ENCODE data around the gene XPO4.
A peak's percentile ranks its signal among the peaks of the same experiment; 100 is the strongest.

The XPO4 gene

DNA sequence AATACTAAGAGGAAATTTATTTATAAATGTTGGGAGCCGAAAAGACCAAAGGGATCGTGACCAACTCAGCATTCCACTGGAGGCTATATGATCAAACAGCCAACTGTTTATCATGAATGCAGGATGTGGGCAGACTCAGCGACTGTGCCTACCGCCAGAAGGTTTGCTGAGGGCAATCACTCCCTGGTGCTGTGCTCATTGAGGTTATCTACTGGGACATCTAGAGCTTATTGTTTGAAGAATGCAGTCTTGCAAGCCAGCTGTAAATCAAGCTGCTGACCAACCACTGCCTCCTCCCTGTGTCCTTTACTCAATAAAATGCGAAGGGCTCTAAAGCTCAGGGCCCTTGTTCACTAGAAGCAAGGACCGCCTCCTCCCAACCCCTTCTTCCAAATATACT lies 8.5 kb upstream of the XPO4 start:
- TF ChIP-seq, protein P1, sequence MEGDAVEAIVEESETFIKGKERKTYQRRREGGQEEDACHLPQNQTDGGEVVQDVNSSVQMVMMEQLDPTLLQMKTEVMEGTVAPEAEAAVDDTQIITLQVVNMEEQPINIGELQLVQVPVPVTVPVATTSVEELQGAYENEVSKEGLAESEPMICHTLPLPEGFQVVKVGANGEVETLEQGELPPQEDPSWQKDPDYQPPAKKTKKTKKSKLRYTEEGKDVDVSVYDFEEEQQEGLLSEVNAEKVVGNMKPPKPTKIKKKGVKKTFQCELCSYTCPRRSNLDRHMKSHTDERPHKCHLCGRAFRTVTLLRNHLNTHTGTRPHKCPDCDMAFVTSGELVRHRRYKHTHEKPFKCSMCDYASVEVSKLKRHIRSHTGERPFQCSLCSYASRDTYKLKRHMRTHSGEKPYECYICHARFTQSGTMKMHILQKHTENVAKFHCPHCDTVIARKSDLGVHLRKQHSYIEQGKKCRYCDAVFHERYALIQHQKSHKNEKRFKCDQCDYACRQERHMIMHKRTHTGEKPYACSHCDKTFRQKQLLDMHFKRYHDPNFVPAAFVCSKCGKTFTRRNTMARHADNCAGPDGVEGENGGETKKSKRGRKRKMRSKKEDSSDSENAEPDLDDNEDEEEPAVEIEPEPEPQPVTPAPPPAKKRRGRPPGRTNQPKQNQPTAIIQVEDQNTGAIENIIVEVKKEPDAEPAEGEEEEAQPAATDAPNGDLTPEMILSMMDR (IDR thresholded peaks at IDR 0.05; ENCODE audit: borderline replicate concordance, control extremely low read depth, extremely low read depth, insufficient read depth, missing control alignments) = no peak

DNA sequence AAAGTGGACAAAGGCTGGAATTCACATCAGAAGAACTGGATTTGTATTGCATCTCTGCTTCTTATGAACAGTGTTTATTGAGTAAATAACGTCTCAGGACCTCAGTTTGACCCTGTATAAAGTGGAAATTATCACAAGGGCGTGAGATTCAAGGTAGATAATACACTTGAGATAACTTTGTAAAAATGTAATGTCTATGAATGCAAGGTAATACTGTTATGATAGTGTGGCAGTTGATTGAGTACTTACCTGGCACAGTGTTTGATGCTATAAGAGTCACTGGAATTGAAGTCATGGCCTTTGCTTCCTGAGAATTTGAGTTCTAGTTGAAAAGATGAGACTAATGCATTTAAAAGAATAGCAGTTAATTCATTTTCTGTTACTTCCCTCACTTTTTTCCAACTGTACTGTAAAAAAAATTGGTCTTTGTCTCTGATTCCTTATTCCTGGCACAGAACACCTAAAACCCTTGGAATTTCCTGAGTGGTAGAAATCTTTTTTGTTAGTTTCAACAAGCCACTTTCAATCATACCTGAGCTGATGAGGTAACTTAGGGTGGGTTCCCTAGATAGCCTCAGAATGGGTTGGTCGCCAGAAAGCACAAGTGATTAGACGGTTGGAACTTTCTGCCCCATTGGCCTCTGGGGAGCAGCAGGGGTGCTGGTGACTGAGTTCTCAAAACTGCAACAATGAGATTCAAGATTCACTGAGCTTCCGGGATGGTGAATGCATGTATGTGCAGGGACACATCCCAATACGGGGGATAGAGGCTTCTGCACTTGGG lies 6.4 kb upstream of the XPO4 start:
- DNase-seq (ENCODE audit: low spot score) = no peak
- in situ Hi-C loops (cut with MboI; ENCODE audit: low sequenced_read_pairs, unreplicated experiment) = loop anchor here (25.0 kb wide), 1 partner anchor 722 kb away; the partner anchor contains the start of gene GJB2
- TF ChIP-seq, protein P1 (IDR thresholded peaks at IDR 0.05; ENCODE audit: borderline replicate concordance, control extremely low read depth, extremely low read depth, insufficient read depth, missing control alignments) = no peak

More for the DNA sequence above, 8.5 kb upstream of the XPO4 start:
- in situ Hi-C loops (cut with MboI; ENCODE audit: low sequenced_read_pairs, unreplicated experiment) = loop anchor here (25.0 kb wide), 1 partner anchor 724 kb away; the partner anchor contains the start of gene GJB2
- DNase-seq (ENCODE audit: low spot score) = no peak

DNA sequence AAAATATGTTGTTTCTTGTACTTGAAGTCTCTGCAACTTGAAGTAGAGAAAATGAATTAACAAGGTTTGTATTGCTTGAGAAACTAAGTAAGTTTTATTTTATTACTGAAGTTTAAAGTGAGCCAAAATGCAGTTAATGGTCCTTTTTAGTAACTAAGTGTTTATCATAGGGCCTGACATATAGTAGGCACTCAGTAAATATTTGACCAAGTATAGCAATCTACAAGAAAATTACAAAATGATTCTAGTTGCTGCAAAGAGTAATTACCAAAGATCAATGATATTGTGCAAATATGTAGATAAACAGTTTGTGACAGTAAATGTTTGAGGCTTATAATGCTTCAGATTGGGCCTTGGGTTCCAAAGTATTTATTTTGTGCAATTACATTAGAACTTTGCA lies 2.4 kb upstream of the XPO4 start:
- no peak for DNase-seq (ENCODE audit: low spot score)
- TF ChIP-seq, protein P1 (IDR thresholded peaks at IDR 0.05; ENCODE audit: borderline replicate concordance, control extremely low read depth, extremely low read depth, insufficient read depth, missing control alignments) = no peak
- in situ Hi-C loops (cut with MboI; ENCODE audit: low sequenced_read_pairs, unreplicated experiment) = loop anchor here (25.0 kb wide), 1 partner anchor 718 kb away; the partner anchor contains the start of gene GJB2

DNA sequence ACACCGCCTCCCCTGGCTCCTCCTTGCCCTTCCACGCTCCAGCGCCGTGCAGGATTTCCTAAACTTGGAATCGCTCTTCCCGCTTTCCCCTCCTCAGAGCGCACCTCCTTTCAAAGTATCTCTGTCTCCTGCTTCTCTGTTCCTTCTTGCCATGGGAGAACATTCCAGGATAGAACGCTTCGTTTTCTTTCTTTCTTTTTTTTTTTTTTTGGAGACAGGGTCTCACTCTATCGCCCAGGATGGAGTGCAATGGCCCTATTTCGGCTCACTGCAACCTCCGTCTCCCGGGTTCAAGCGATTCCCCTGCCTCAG lies 574 bp upstream of the XPO4 start:
- in situ Hi-C loops (cut with MboI; ENCODE audit: low sequenced_read_pairs, unreplicated experiment) = loop anchor here (25.0 kb wide), 1 partner anchor 716 kb away; the partner anchor contains the start of gene GJB2
- TF ChIP-seq, protein P1 (IDR thresholded peaks at IDR 0.05; ENCODE audit: borderline replicate concordance, control extremely low read depth, extremely low read depth, insufficient read depth, missing control alignments) = no peak
- DNase-seq (ENCODE audit: low spot score) = no peak

DNA sequence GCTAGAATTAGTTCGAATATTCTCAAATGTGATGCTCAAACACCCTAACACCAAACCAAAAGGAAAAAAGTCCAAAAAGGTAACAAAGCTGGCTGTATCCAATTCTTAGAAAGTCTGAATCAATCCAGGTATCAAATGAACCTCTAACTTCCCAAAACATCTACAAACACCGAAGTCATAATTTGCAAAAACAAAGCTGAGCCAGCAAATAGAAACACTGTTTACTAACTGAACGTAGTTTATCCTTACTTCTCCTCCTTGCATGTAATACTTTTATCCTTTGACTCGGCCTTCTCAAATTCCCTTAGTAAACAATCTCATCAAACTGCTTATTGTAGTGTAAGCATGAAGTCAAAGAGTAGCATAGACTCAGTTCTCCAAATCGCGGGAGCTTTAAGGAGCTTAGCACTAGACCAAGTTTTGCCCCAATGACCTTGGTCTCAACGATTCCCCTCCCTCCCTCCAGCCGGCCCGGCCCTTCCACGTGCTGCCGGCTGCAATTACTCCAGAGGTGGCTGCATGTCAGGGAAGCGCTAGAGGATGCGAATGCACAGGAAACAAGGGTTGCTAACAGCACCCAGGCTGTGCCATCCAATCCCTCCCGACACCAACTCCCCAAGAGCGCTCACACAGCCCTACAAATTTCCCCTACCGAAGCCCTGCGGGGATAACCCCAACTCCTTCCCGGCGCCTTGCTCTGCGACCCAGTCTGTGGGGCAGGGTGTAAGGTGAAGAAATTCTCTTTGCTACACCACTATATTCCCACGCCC lies 693 bp downstream of the XPO4 start:
- DNase-seq (ENCODE audit: low spot score) = peak; percentile 37
- in situ Hi-C loops (cut with MboI; ENCODE audit: low sequenced_read_pairs, unreplicated experiment) = loop anchor here (25.0 kb wide), 1 partner anchor 715 kb away; the partner anchor contains the start of gene GJB2
- TF ChIP-seq, protein P1 (IDR thresholded peaks at IDR 0.05; ENCODE audit: borderline replicate concordance, control extremely low read depth, extremely low read depth, insufficient read depth, missing control alignments) = no peak

DNA sequence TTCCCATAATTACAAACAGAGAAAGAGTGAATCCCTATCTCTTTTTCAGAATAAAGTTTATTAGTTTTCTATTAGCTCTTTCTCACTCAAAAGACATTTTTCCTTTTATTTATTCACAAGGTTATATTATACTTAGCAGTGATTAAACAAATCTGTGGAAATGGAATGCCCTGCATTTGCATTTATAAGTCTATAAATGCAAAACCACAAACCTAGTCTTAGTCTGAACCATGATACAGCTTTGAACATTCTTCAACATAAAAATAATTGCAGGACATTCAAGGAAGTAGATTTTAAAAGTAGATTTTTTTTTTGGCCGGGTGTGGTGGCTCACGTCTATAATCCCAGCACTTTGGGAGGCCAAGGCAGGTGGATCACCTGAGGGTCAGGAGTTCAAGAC lies 8.3 kb downstream of the XPO4 start:
- in situ Hi-C loops (cut with MboI; ENCODE audit: low sequenced_read_pairs, unreplicated experiment) = no loop called here
- TF ChIP-seq, protein P1 (IDR thresholded peaks at IDR 0.05; ENCODE audit: borderline replicate concordance, control extremely low read depth, extremely low read depth, insufficient read depth, missing control alignments) = no peak
- DNase-seq (ENCODE audit: low spot score) = no peak
